ENCODE results near the gene ESRRA.

Gene ESRRA

GRCh38 chr11:64342869-64343745, 37.8 kb downstream of the ESRRA start:
- no peaks in the 10 kb centered on the region for H3K36me3 ChIP-seq (ENCODE audit: control insufficient read depth, insufficient read depth, low read length)
- H3K27me3 ChIP-seq (ENCODE audit: control insufficient read depth, insufficient read depth, low read length) = no peaks in the 10 kb centered on the region
- no peak overlapping the region for H3K27ac ChIP-seq (ENCODE audit: low read length)
- DNase-seq (ENCODE audit: low read depth, low spot score) = no peak
- no CpG with 5 or more reads among the region's 29 CpGs for WGBS (ENCODE audit: insufficient coverage, insufficient read length)
- no peaks in the 10 kb centered on the region for H3K9me3 ChIP-seq (ENCODE audit: control insufficient read depth, insufficient read depth, low read length)
- peak overlapping the region; percentile 35; the same call in 1 of the 2 replicates for H3K4me3 ChIP-seq (ENCODE audit: low read length)
- peaks cover 8% of the 10 kb centered on the region for H3K4me1 ChIP-seq (ENCODE audit: control insufficient read depth, insufficient read depth, low read length)

GRCh38 chr11:64343767-64344559, 38.6 kb downstream of the ESRRA start:
- H3K36me3 ChIP-seq (ENCODE audit: control insufficient read depth, insufficient read depth, low read length) = no peaks in the 10 kb centered on the region
- peaks cover 8% of the 10 kb centered on the region for H3K4me1 ChIP-seq (ENCODE audit: control insufficient read depth, insufficient read depth, low read length)
- H3K4me3 ChIP-seq (ENCODE audit: low read length) = no peak overlapping the region
- H3K27me3 ChIP-seq (ENCODE audit: control insufficient read depth, insufficient read depth, low read length) = no peaks in the 10 kb centered on the region
- H3K27ac ChIP-seq (ENCODE audit: low read length) = no peak overlapping the region
- WGBS (ENCODE audit: insufficient coverage, insufficient read length) = no CpG with 5 or more reads among the region's 18 CpGs
- H3K9me3 ChIP-seq (ENCODE audit: control insufficient read depth, insufficient read depth, low read length) = no peaks in the 10 kb centered on the region
- no peak for DNase-seq (ENCODE audit: low read depth, low spot score)

GRCh38 chr11:64344787-64345186, 39.5 kb downstream of the ESRRA start:
- no peak overlapping the region for H3K27ac ChIP-seq (ENCODE audit: low read length)
- H3K4me3 ChIP-seq (ENCODE audit: low read length) = no peak overlapping the region
- no peaks in the 10 kb centered on the region for H3K36me3 ChIP-seq (ENCODE audit: control insufficient read depth, insufficient read depth, low read length)
- H3K9me3 ChIP-seq (ENCODE audit: control insufficient read depth, insufficient read depth, low read length) = no peaks in the 10 kb centered on the region
- H3K4me1 ChIP-seq (ENCODE audit: control insufficient read depth, insufficient read depth, low read length) = peaks cover 8% of the 10 kb centered on the region
- H3K27me3 ChIP-seq (ENCODE audit: control insufficient read depth, insufficient read depth, low read length) = no peaks in the 10 kb centered on the region
- DNase-seq (ENCODE audit: low read depth, low spot score) = no peak
- no CpG with 5 or more reads among the region's 28 CpGs for WGBS (ENCODE audit: insufficient coverage, insufficient read length)

- H3K27ac ChIP-seq (ENCODE audit: low read length) = no peak overlapping the region
- no peak overlapping the region for H3K4me3 ChIP-seq (ENCODE audit: low read length)
- DNase-seq (ENCODE audit: low read depth, low spot score) = no peak
- H3K4me1 ChIP-seq (ENCODE audit: control insufficient read depth, insufficient read depth, low read length) = peaks cover 3% of the 10 kb centered on the region
- no peaks in the 10 kb centered on the region for H3K9me3 ChIP-seq (ENCODE audit: control insufficient read depth, insufficient read depth, low read length)
- no peaks in the 10 kb centered on the region for H3K36me3 ChIP-seq (ENCODE audit: control insufficient read depth, insufficient read depth, low read length)
- no CpG with 5 or more reads among the region's 12 CpGs for WGBS (ENCODE audit: insufficient coverage, insufficient read length)
- no peaks in the 10 kb centered on the region for H3K27me3 ChIP-seq (ENCODE audit: control insufficient read depth, insufficient read depth, low read length)
Observed at GRCh38 chr11:64347193-64347867, 42.0 kb downstream of the ESRRA start.

- Histone ChIP-seq H3K36me3 (ENCODE audit: control insufficient read depth, insufficient read depth, low read length) (no peaks in the 10 kb centered on the region), H3K4me3 (ENCODE audit: low read length) (no peak overlapping the region), H3K9me3 (ENCODE audit: control insufficient read depth, insufficient read depth, low read length) (no peaks in the 10 kb centered on the region), H3K27me3 (ENCODE audit: control insufficient read depth, insufficient read depth, low read length) (no peaks in the 10 kb centered on the region), H3K4me1 (ENCODE audit: control insufficient read depth, insufficient read depth, low read length) (no peaks in the 10 kb centered on the region; the same call in 1 of the 2 replicates), H3K27ac (ENCODE audit: low read length) (no peak overlapping the region)
- DNase-seq (ENCODE audit: low read depth, low spot score) = no peak
- WGBS (ENCODE audit: insufficient coverage, insufficient read length) = no CpG with 5 or more reads among the region's 14 CpGs
Observed at GRCh38 chr11:64348383-64349024, 43.2 kb downstream of the ESRRA start.

GRCh38 chr11:64349025-64349387, 43.7 kb downstream of the ESRRA start:
- Histone ChIP-seq H3K36me3 (ENCODE audit: control insufficient read depth, insufficient read depth, low read length) (no peaks in the 10 kb centered on the region), H3K9me3 (ENCODE audit: control insufficient read depth, insufficient read depth, low read length) (no peaks in the 10 kb centered on the region), H3K27me3 (ENCODE audit: control insufficient read depth, insufficient read depth, low read length) (no peaks in the 10 kb centered on the region), H3K27ac (ENCODE audit: low read length) (no peak overlapping the region), H3K4me1 (ENCODE audit: control insufficient read depth, insufficient read depth, low read length) (no peaks in the 10 kb centered on the region; the same call in 1 of the 2 replicates), H3K4me3 (ENCODE audit: low read length) (no peak overlapping the region)
- no peak for DNase-seq (ENCODE audit: low read depth, low spot score)
- no CpG with 5 or more reads among the region's 7 CpGs for WGBS (ENCODE audit: insufficient coverage, insufficient read length)

GRCh38 chr11:64349404-64349803, 44.1 kb downstream of the ESRRA start:
- Histone ChIP-seq H3K4me3 (ENCODE audit: low read length) (no peak overlapping the region), H3K27me3 (ENCODE audit: control insufficient read depth, insufficient read depth, low read length) (no peaks in the 10 kb centered on the region), H3K4me1 (ENCODE audit: control insufficient read depth, insufficient read depth, low read length) (no peaks in the 10 kb centered on the region; the same call in 1 of the 2 replicates), H3K36me3 (ENCODE audit: control insufficient read depth, insufficient read depth, low read length) (no peaks in the 10 kb centered on the region), H3K27ac (ENCODE audit: low read length) (no peak overlapping the region), H3K9me3 (ENCODE audit: control insufficient read depth, insufficient read depth, low read length) (no peaks in the 10 kb centered on the region)
- DNase-seq (ENCODE audit: low read depth, low spot score) = no peak
- WGBS (ENCODE audit: insufficient coverage, insufficient read length) = no CpG with 5 or more reads among the region's 11 CpGs

GRCh38 chr11:64351136-64351631, 45.9 kb downstream of the ESRRA start:
- H3K27ac ChIP-seq (ENCODE audit: low read length) = no peak overlapping the region
- H3K9me3 ChIP-seq (ENCODE audit: control insufficient read depth, insufficient read depth, low read length) = no peaks in the 10 kb centered on the region
- H3K36me3 ChIP-seq (ENCODE audit: control insufficient read depth, insufficient read depth, low read length) = no peaks in the 10 kb centered on the region
- no peak overlapping the region for H3K4me3 ChIP-seq (ENCODE audit: low read length)
- DNase-seq (ENCODE audit: low read depth, low spot score) = no peak
- H3K27me3 ChIP-seq (ENCODE audit: control insufficient read depth, insufficient read depth, low read length) = no peaks in the 10 kb centered on the region
- peaks cover 5% of the 10 kb centered on the region for H3K4me1 ChIP-seq (ENCODE audit: control insufficient read depth, insufficient read depth, low read length)
- no CpG with 5 or more reads among the region's 18 CpGs for WGBS (ENCODE audit: insufficient coverage, insufficient read length)

GRCh38 chr11:64352099-64352994, 47.0 kb downstream of the ESRRA start:
- WGBS (ENCODE audit: insufficient coverage, insufficient read length) = no CpG with 5 or more reads among the region's 33 CpGs
- DNase-seq (ENCODE audit: low read depth, low spot score) = no peak
- Histone ChIP-seq H3K4me3 (ENCODE audit: low read length) (no peak overlapping the region), H3K27me3 (ENCODE audit: control insufficient read depth, insufficient read depth, low read length) (no peaks in the 10 kb centered on the region), H3K9me3 (ENCODE audit: control insufficient read depth, insufficient read depth, low read length) (no peaks in the 10 kb centered on the region), H3K36me3 (ENCODE audit: control insufficient read depth, insufficient read depth, low read length) (no peaks in the 10 kb centered on the region), H3K27ac (ENCODE audit: low read length) (no peak overlapping the region), H3K4me1 (ENCODE audit: control insufficient read depth, insufficient read depth, low read length) (peaks cover 5% of the 10 kb centered on the region)
